ENCODE results near the gene GATAD2A.

GATAD2A gene

GRCh38 chr19:19426799-19427198 lies 21.3 kb downstream of the GATAD2A start:
- no peak for ATAC-seq
- Mint-ChIP-seq H3K27ac (peak overlapping the region; percentile 28 to 40), H3K4me1 (peaks cover 87% of the 10 kb centered on the region)

DNA sequence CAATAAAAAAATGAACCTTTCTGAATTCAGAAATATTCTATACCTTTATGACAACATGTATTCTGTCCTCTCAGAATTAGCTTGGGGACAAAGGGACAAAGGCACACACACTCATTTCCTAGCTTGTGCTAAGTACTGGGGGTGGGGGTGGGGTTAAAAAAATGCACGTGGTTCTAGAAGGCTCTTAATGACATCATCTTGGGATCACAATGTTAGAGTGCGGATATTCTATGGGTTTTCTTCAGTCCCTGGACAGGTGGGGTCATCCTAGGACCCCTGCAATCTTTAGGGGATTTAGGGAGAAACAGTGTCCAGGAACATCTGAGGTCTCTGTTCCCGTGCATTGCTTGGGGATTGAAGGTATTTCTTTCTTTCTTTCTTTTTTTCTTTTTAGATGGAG lies 21.8 kb downstream of the GATAD2A start:
- peak overlapping the region; percentile 63 to 95 for H3K27ac Mint-ChIP-seq
- DNase-seq (no peak), ATAC-seq (no peak)
- H3K27me3 Mint-ChIP-seq, result no peaks in the 10 kb centered on the region
- H3K9me3 Mint-ChIP-seq, result no peaks in the 10 kb centered on the region
- peaks cover 87% of the 10 kb centered on the region for H3K4me1 Mint-ChIP-seq
- no peak overlapping the region for H3K4me3 Mint-ChIP-seq

More at GRCh38 chr19:19426799-19427198, 21.3 kb downstream of the GATAD2A start:
- Mint-ChIP-seq H3K9me3 (no peaks in the 10 kb centered on the region), H3K4me3 (no peak overlapping the region), H3K27me3 (no peaks in the 10 kb centered on the region)
- DNase-seq, result no peak

GRCh38 chr19:19427944-19428343 lies 22.5 kb downstream of the GATAD2A start:
- ATAC-seq (no peak), DNase-seq (no peak)
- no peaks in the 10 kb centered on the region for H3K27me3 Mint-ChIP-seq
- peaks cover 87% of the 10 kb centered on the region for H3K4me1 Mint-ChIP-seq
- H3K27ac Mint-ChIP-seq, result peak overlapping the region in 1 of 2 donors; percentile 95
- no peaks in the 10 kb centered on the region for H3K9me3 Mint-ChIP-seq
- no peak overlapping the region for H3K4me3 Mint-ChIP-seq

GRCh38 chr19:19428746-19429145 lies 23.3 kb downstream of the GATAD2A start:
- no peak overlapping the region for H3K4me3 Mint-ChIP-seq
- ATAC-seq, result no peak
- peak overlapping the region in 1 of 2 donors; percentile 95 for H3K27ac Mint-ChIP-seq
- H3K4me1 Mint-ChIP-seq, result peaks cover 89% of the 10 kb centered on the region
- H3K9me3 Mint-ChIP-seq, result no peaks in the 10 kb centered on the region
- DNase-seq, result no peak
- H3K27me3 Mint-ChIP-seq, result no peaks in the 10 kb centered on the region

- Mint-ChIP-seq H3K4me3 (no peak overlapping the region), H3K4me1 (peaks cover 95% of the 10 kb centered on the region)
These were observed 23.9 kb downstream of the GATAD2A start for GRCh38 chr19:19429361-19429760.

DNA sequence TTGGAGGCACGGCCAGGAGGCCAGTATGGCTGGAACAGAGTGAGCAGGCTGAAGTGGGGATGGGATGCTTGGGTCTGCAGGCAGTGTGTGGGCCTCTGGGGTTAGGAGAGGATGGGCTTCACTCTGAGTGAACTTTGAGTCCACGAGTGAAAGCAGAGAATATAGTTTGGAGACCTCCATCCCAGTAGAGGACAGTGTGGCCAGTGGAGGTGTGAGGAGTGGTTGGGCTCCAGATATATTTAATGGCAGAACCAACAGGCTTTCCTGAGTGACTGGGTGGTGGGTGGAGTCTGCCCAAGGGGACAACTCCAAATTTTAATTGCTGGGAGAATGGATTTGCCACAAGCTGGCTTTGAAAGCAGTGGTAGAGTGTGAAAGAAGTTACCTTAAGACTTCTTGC lies 27.3 kb downstream of the GATAD2A start:
- no peak for ATAC-seq
- DNase-seq, result no peak
- Mint-ChIP-seq H3K4me3 (no peak overlapping the region), H3K4me1 (peaks cover 92% of the 10 kb centered on the region), H3K9me3 (no peaks in the 10 kb centered on the region), H3K27me3 (no peaks in the 10 kb centered on the region), H3K27ac (peak overlapping the region; percentile 52 to 92)

More at GRCh38 chr19:19429361-19429760, 23.9 kb downstream of the GATAD2A start:
- DNase-seq (no peak), ATAC-seq (no peak)
- H3K27me3 Mint-ChIP-seq, result no peaks in the 10 kb centered on the region
- H3K9me3 Mint-ChIP-seq, result no peaks in the 10 kb centered on the region
- peak overlapping the region in 1 of 2 donors; percentile 95 for H3K27ac Mint-ChIP-seq

DNA sequence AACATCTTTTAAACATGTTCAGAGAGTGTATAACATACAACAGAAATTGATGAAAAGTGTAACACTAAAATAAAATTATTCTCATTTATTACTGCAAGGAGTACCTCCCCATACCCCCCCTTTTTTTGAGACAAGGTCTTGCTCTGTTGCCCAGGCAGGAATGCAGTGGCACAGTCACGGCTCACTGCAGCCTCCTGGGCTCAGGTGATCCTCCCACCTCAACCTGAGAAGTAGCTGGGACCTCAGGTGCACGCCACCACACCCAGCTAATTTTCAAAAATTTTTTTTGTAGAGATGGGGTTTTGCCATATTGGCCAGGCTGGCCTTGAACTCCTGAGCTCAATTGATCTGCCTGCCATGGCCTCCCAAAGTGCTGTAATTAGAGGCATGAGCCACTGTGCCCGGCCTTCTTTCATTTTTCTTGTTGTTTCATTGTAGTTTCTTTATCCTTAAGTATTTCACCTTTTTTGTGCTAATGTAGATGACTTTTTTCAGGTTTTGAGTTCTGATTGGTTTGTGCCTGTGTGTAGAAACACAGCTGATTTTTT lies 28.3 kb downstream of the GATAD2A start:
- Mint-ChIP-seq H3K9me3 (no peaks in the 10 kb centered on the region), H3K4me1 (peaks cover 92% of the 10 kb centered on the region), H3K4me3 (no peak overlapping the region), H3K27me3 (no peaks in the 10 kb centered on the region), H3K27ac (peak overlapping the region in 1 of 2 donors; percentile 56)
- DNase-seq, result no peak
- ATAC-seq, result no peak

DNA sequence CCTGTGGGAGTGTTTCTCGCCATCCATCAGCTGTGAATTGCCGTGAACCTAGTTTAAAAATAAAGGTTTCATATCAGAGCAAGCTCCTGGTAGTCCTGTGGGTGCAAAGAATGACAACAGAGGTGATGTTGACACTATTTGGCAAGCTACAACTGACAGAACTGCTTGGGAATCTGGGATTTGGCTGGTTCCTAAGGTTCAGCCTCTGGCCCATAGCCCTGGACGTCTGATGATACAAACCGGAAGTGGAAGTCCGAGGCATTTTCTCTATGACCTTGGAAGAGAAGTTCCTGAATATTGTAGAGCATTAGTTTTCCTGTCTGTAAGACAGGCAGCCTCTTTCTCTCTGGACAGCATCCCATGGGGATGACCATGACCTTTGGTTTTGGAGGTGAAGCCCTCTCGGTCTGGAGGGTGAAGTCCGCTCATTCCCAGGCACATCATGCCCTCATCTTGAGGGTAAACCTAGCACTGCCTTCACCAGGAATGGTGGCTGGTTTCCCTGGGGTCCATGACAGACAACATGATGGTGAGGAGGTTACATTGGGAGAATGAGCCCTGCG lies 29.1 kb downstream of the GATAD2A start:
- Mint-ChIP-seq H3K4me1 (peaks cover 92% of the 10 kb centered on the region), H3K9me3 (no peaks in the 10 kb centered on the region)
- no peak for DNase-seq

DNA sequence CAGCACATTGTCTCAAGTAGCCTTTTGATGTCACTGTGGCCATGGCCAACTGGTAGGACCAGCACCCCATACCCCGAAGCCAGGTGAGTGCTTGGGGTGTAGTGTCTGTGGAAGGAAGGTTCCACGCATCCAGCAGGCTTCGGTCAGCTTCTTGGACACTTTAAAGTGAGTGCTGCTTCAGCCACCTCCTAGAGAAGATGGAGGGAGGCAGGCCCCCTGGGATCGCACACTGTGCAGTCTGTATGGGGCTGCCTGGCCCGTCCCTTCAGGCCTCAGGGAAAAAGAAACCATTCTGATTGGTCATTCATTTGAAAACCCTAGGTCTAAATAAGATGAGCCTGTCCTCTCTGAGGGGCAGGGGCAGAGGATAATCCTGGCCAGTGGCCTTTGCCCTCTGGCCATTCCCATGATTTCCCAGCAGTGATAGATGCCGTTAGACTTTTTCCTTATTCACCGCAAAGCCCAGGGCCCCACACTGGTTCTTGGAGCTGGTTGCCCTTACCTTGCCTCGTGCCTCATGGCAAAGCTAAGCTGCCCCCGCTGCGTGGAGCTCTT lies 30.7 kb downstream of the GATAD2A start:
- no peak for ATAC-seq
- H3K27ac Mint-ChIP-seq, result peak overlapping the region in 1 of 2 donors; percentile 10
- DNase-seq, result no peak
- no peaks in the 10 kb centered on the region for H3K9me3 Mint-ChIP-seq
- peaks cover 93% of the 10 kb centered on the region for H3K4me1 Mint-ChIP-seq
- H3K27me3 Mint-ChIP-seq, result no peaks in the 10 kb centered on the region
- H3K4me3 Mint-ChIP-seq, result no peak overlapping the region

More for the DNA sequence above, 29.1 kb downstream of the GATAD2A start:
- H3K27me3 Mint-ChIP-seq, result no peaks in the 10 kb centered on the region
- H3K27ac Mint-ChIP-seq, result no peak overlapping the region
- no peak overlapping the region for H3K4me3 Mint-ChIP-seq
- ATAC-seq, result no peak

GRCh38 chr19:19438366-19439175 lies 33.1 kb downstream of the GATAD2A start:
- no peak for DNase-seq
- Mint-ChIP-seq H3K27ac (peak overlapping the region in 1 of 2 donors; percentile 80), H3K4me1 (peaks cover 88% of the 10 kb centered on the region), H3K27me3 (no peaks in the 10 kb centered on the region), H3K4me3 (no peak overlapping the region), H3K9me3 (peaks cover 0 to 6% of the 10 kb centered on the region in 2 donors)
- ATAC-seq, result no peak

GRCh38 chr19:19439176-19439482 lies 33.7 kb downstream of the GATAD2A start:
- H3K27ac Mint-ChIP-seq, result peak overlapping the region; percentile 31 to 55
- H3K4me3 Mint-ChIP-seq, result no peak overlapping the region
- ATAC-seq, result no peak
- H3K4me1 Mint-ChIP-seq, result peaks cover 88% of the 10 kb centered on the region
- H3K27me3 Mint-ChIP-seq, result no peaks in the 10 kb centered on the region
- no peak for DNase-seq
- H3K9me3 Mint-ChIP-seq, result peaks cover 0 to 12% of the 10 kb centered on the region in 2 donors

DNA sequence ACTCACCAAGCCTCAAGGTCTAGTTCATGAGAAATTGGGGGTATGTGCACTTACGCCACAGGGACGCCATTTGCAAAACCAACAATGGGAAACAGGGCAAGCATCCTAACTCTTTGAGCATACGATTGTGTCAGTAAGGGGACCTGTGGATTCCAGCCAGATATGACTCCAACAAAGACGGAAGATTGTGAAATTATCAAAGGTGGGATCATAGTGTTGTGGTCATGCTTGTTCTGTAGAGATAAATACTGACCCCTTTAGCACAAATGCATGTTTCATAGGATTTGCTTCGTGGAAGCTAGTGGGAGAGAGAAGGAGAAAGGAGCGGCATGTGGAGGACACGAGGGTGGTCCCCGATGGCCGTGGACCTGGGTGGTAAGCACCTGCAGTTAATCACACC lies 37.8 kb downstream of the GATAD2A start:
- no peak for ATAC-seq
- DNase-seq, result no peak
- Mint-ChIP-seq H3K9me3 (peaks cover 0 to 16% of the 10 kb centered on the region in 2 donors), H3K27ac (peak overlapping the region in 1 of 2 donors; percentile 42), H3K4me3 (peak overlapping the region in 1 of 2 donors; percentile 6), H3K4me1 (peaks cover 95% of the 10 kb centered on the region), H3K27me3 (no peaks in the 10 kb centered on the region)

- Mint-ChIP-seq H3K4me1 (peaks cover 94% of the 10 kb centered on the region), H3K9me3 (peaks cover 0 to 16% of the 10 kb centered on the region in 2 donors), H3K27ac (peak overlapping the region in 1 of 2 donors; percentile 79), H3K27me3 (no peaks in the 10 kb centered on the region), H3K4me3 (peak overlapping the region; percentile 29 to 44)
- ATAC-seq (peak; percentile 59), DNase-seq (peak in 1 of 2 donors; percentile 40)
These were observed 38.6 kb downstream of the GATAD2A start for GRCh38 chr19:19443902-19444680.

GRCh38 chr19:19444681-19445155 lies 39.2 kb downstream of the GATAD2A start:
- Mint-ChIP-seq H3K4me1 (peaks cover 93% of the 10 kb centered on the region), H3K9me3 (peaks cover 0 to 16% of the 10 kb centered on the region in 2 donors), H3K4me3 (peak overlapping the region; percentile 29 to 50), H3K27ac (peak overlapping the region in 1 of 2 donors; percentile 79), H3K27me3 (no peaks in the 10 kb centered on the region)
- no peak for DNase-seq
- ATAC-seq, result peak; percentile 24

- Mint-ChIP-seq H3K4me1 (peaks cover 93% of the 10 kb centered on the region), H3K27me3 (no peaks in the 10 kb centered on the region), H3K9me3 (peaks cover 0 to 16% of the 10 kb centered on the region in 2 donors), H3K27ac (peak overlapping the region in 1 of 2 donors; percentile 45), H3K4me3 (peak overlapping the region; percentile 18 to 50)
- ATAC-seq (no peak), DNase-seq (no peak)
These were observed 39.8 kb downstream of the GATAD2A start for GRCh38 chr19:19445288-19445687.
